T-helper 22 cell (primary cell): ENCODE results near the gene SERPINA3.
"Not testable (repeated sequence)": the region's sequence is repeated elsewhere in the genome, so short reads cannot be mapped to it uniquely, and the experiment has no call there.

ENCODE experiments used
- DNase-seq: peaks from one replicate; pipeline ENCODE4 v3.0.0-alpha.2; 2020; ENCODE audit warnings: low read depth

Gene SERPINA3

GRCh38 chr14:94633121-94633520, 20.9 kb downstream of the SERPINA3 start:
- no peak for DNase-seq

GRCh38 chr14:94635154-94635553, 23.0 kb downstream of the SERPINA3 start:
- no peak for DNase-seq

GRCh38 chr14:94636744-94637412, 24.7 kb downstream of the SERPINA3 start:
- DNase-seq, result no peak

- DNase-seq, result not testable (repeated sequence)
These were observed 25.6 kb downstream of the SERPINA3 start for GRCh38 chr14:94637814-94638213.

- no peak for DNase-seq
These were observed 26.1 kb downstream of the SERPINA3 start for GRCh38 chr14:94638339-94638738.

- no peak for DNase-seq
These were observed 27.0 kb downstream of the SERPINA3 start for GRCh38 chr14:94638961-94639817.

- no peak for DNase-seq
These were observed 28.8 kb downstream of the SERPINA3 start for GRCh38 chr14:94640721-94641631.

- no peak for DNase-seq
These were observed 29.4 kb downstream of the SERPINA3 start for GRCh38 chr14:94641632-94641955.

GRCh38 chr14:94643316-94644101, 31.3 kb downstream of the SERPINA3 start:
- no peak for DNase-seq

GRCh38 chr14:94644102-94644535, 31.9 kb downstream of the SERPINA3 start:
- DNase-seq, result no peak

GRCh38 chr14:94646066-94646465, 33.9 kb downstream of the SERPINA3 start:
- DNase-seq, result no peak

GRCh38 chr14:94646481-94646880, 34.3 kb downstream of the SERPINA3 start:
- no peak for DNase-seq

GRCh38 chr14:94648801-94649200, 36.6 kb downstream of the SERPINA3 start:
- DNase-seq, result no peak

GRCh38 chr14:94649543-94650443, 37.6 kb downstream of the SERPINA3 start:
- no peak for DNase-seq

GRCh38 chr14:94650444-94650775, 38.2 kb downstream of the SERPINA3 start:
- DNase-seq, result no peak

- no peak for DNase-seq
These were observed 38.9 kb downstream of the SERPINA3 start for GRCh38 chr14:94650806-94651805.

GRCh38 chr14:94653321-94653720, 41.1 kb downstream of the SERPINA3 start:
- no peak for DNase-seq

GRCh38 chr14:94654071-94654861, 42.1 kb downstream of the SERPINA3 start:
- DNase-seq, result no peak
